ENCODE measurements around the gene MICALL1.

MICALL1 gene

DNA sequence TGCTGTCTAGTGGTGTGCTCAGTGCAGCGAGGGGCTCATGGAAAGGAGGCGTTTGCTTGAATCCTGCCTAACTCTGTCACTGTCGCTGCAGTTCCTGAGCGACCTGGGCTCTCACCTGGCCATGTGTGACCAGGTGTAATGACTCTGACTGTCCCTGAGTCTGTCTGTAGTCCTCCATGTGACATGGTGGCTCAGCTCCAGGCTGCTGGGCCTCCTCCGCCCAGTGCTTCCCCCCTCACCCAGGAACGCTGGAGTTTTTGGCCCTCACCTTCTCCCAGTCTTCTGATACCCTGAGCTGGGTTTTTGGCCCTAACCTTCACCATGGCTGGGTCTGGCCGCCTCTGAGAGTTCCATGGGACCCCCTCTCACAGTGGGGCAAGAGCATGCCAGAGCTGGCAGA is 20.3 kb downstream of the MICALL1 start:
- Histone ChIP-seq H3K4me1 (ENCODE audit: control insufficient read depth, insufficient read depth, low read length) (no peaks in the 10 kb centered on the region), H3K27me3 (ENCODE audit: control insufficient read depth, insufficient read depth, low read length) (no peaks in the 10 kb centered on the region), H3K27ac (ENCODE audit: low read depth, low read length) (peak overlapping the region; percentile 24)

DNA sequence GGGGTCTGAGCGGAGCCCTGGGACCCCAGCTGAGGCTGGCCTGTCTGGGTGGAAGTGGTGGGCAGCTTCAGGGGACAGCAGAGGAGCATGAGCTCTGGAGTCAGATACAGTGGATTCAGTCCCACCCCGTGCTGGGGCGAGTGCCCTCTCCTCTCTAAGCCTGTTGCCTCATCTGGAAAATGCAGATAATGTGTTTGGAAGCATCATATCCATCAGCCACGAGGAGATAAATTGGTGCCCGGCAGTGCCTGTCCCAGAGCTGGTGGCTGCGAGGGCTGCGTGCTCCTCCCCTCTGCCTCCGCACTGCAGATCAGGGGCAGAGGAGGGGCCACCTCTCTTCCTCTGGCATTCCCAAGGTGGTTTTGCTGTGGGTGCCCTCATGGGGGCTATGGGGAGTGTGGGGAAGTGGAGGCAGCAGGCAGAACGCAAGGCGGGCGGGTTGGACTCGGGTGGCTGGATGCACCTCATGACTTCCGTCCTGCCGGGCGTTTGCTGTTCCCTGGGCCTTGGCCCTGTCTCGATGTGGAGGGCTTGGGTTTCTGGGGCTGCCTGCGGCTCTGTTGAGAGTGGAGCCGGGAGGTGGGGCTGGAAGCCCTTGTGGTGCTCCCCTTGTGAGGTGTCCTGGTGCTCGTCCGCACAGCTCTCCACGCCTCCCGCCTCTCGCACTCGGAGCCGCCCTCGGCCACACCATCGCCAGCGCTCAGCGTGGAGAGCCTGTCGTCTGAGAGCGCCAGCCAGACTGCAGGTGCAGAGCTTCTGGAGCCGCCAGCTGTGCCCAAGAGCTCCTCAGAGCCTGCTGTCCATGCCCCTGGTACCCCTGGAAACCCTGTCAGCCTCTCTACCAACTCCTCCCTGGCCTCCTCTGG is 20.9 kb downstream of the MICALL1 start:
- Histone ChIP-seq H3K9ac (ENCODE audit: low read length) (no peak overlapping the region), H3K27me3 (ENCODE audit: control insufficient read depth, insufficient read depth, low read length) (no peaks in the 10 kb centered on the region), H3K36me3 (ENCODE audit: control insufficient read depth, insufficient read depth, low read length) (peaks cover 53% of the 10 kb centered on the region), H3K4me1 (ENCODE audit: control insufficient read depth, insufficient read depth, low read length) (no peaks in the 10 kb centered on the region), H3K27ac (ENCODE audit: low read depth, low read length) (peak overlapping the region; percentile 24), H3K4me3 (ENCODE audit: low read length) (no peak overlapping the region)

More for the DNA sequence above, 20.3 kb downstream of the MICALL1 start:
- no peak overlapping the region for H3K9ac ChIP-seq (ENCODE audit: low read length)
- peaks cover 47% of the 10 kb centered on the region for H3K36me3 ChIP-seq (ENCODE audit: control insufficient read depth, insufficient read depth, low read length)
- no peak overlapping the region for H3K4me3 ChIP-seq (ENCODE audit: low read length)

DNA sequence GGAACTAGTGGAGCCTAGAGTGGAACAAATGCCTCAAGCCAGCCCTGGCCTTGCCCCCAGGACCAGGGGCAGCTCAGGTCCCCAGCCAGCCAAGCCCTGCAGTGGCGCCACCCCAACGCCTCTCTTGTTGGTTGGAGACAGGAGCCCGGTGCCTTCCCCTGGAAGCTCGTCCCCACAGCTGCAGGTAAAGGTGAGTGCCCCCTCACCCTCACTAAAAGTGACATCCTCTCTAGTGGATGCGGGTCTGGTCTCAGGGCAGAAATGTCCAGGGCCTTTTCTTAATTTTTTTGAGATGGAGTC is 21.5 kb downstream of the MICALL1 start:
- H3K27ac ChIP-seq (ENCODE audit: low read depth, low read length), result no peak overlapping the region
- no peaks in the 10 kb centered on the region for H3K27me3 ChIP-seq (ENCODE audit: control insufficient read depth, insufficient read depth, low read length)
- H3K4me3 ChIP-seq (ENCODE audit: low read length), result no peak overlapping the region
- H3K9ac ChIP-seq (ENCODE audit: low read length), result no peak overlapping the region
- H3K36me3 ChIP-seq (ENCODE audit: control insufficient read depth, insufficient read depth, low read length), result peaks cover 58% of the 10 kb centered on the region
- no peaks in the 10 kb centered on the region for H3K4me1 ChIP-seq (ENCODE audit: control insufficient read depth, insufficient read depth, low read length)

DNA sequence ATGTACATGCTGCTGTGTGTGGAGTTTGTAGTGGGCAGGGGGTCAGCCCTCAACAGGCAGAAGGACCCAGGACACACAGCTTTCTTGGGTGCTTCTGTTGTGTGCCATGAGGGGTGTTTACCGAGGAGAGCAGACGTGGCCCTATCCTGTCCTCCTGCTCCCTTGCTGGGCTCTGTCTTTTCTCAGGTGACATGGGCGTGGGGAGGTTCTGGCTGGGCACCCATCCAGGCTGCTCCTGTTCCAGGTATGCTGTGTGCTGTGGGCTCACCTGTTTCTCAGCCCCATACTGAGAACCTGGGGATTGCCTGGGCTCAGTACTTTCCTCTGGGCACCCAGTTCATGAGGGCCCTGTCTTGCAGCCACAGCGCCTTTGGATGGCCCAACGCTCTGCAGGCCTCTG is 23.3 kb downstream of the MICALL1 start:
- Histone ChIP-seq H3K27ac (ENCODE audit: low read depth, low read length) (peak overlapping the region; percentile 34), H3K4me1 (ENCODE audit: control insufficient read depth, insufficient read depth, low read length) (peaks cover 9% of the 10 kb centered on the region), H3K4me3 (ENCODE audit: low read length) (no peak overlapping the region), H3K36me3 (ENCODE audit: control insufficient read depth, insufficient read depth, low read length) (peaks cover 61% of the 10 kb centered on the region), H3K27me3 (ENCODE audit: control insufficient read depth, insufficient read depth, low read length) (no peaks in the 10 kb centered on the region), H3K9ac (ENCODE audit: low read length) (no peak overlapping the region)

DNA sequence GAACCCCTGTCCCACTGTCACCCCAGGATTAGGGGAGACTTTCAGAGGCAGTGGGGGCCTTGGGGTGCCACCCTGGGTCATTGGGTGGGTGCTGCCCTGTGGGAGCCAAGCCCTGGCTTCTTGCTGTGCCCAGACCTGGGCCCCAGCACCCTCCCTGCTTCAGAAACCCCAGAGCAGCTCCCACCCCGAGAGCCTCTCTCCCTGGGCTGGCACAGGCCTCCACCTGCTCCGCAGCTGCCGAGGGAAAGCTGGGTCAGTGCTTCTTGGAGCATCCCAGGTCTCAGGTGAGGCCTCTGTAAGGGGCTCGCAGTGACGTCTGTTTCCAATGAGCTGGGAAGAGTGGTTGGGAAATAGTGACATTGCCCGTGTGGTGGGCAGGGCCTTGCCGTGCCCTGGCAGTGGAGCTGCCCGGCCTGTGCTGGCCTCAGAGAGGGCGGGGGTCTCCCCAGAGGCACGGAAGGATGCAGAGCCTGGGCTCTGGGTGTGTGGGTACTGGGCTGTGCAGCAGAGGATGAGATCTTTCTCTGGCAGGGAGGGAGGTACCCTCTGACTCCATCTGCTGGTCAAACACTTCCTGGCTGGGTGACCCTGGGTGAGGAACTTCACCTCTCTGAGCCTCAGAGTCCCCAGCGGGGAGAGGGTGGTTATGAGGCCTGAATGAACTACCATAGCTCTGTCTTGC is 24.3 kb downstream of the MICALL1 start:
- H3K9ac ChIP-seq (ENCODE audit: low read length), result no peak overlapping the region
- H3K4me3 ChIP-seq (ENCODE audit: low read length), result no peak overlapping the region
- peak overlapping the region; percentile 34 for H3K27ac ChIP-seq (ENCODE audit: low read depth, low read length)
- peaks cover 9% of the 10 kb centered on the region for H3K4me1 ChIP-seq (ENCODE audit: control insufficient read depth, insufficient read depth, low read length)
- no peaks in the 10 kb centered on the region for H3K27me3 ChIP-seq (ENCODE audit: control insufficient read depth, insufficient read depth, low read length)
- H3K36me3 ChIP-seq (ENCODE audit: control insufficient read depth, insufficient read depth, low read length), result peaks cover 51% of the 10 kb centered on the region

DNA sequence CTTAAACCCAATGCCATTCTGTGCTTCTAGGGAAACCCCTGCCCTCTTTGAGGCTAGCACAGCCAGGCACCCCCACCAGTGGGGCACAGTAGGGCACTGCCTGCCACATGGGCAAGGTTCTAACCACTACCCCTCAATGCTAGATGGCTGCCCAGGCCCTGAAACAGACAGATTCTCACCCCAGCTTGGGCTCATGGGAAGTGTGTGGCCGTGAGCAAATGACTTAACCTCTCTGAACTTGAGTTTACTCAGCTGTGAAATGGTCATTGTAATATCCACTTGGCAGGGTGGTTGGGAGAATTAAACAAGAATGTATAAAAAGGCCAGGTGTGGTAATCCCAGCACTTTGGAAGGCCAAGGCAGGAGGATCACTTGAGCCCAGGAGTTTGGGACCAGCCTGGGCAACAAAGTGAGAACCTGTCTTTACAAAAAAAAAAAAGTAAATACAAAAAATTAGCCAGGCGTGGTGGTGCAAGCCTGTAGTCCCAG is 24.9 kb downstream of the MICALL1 start:
- Histone ChIP-seq H3K27ac (ENCODE audit: low read depth, low read length) (peak overlapping the region; percentile 11), H3K27me3 (ENCODE audit: control insufficient read depth, insufficient read depth, low read length) (no peaks in the 10 kb centered on the region), H3K4me3 (ENCODE audit: low read length) (no peak overlapping the region), H3K4me1 (ENCODE audit: control insufficient read depth, insufficient read depth, low read length) (peaks cover 9% of the 10 kb centered on the region), H3K9ac (ENCODE audit: low read length) (no peak overlapping the region), H3K36me3 (ENCODE audit: control insufficient read depth, insufficient read depth, low read length) (peaks cover 46% of the 10 kb centered on the region)

DNA sequence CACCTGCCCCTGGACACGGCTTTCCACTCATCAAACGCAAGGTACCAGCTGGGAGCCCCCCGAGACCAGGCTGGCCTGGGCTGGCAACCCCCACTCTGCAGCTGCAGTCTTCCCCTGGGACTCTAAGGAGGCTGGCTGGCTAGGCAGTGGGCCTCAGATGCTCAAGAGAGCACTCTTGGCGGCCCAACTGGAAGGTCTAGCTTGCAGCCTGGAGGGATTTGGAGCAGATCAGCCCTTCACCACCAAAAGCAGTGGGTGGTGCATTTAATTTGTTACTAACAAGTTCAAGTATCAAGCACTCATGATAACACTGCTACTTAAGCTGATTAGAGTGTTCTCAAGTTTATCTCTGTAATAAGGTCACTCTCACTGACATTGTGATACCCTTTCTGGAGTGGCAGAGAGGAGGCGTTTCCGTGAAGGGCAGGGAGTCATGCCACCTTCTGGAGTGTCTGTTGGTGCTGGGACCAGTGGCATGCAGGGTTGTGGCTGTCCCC is 25.8 kb downstream of the MICALL1 start:
- Histone ChIP-seq H3K9ac (ENCODE audit: low read length) (no peak overlapping the region), H3K27me3 (ENCODE audit: control insufficient read depth, insufficient read depth, low read length) (no peaks in the 10 kb centered on the region), H3K36me3 (ENCODE audit: control insufficient read depth, insufficient read depth, low read length) (peaks cover 38% of the 10 kb centered on the region), H3K4me3 (ENCODE audit: low read length) (no peak overlapping the region), H3K4me1 (ENCODE audit: control insufficient read depth, insufficient read depth, low read length) (peaks cover 9% of the 10 kb centered on the region), H3K27ac (ENCODE audit: low read depth, low read length) (peak overlapping the region; percentile 84)

DNA sequence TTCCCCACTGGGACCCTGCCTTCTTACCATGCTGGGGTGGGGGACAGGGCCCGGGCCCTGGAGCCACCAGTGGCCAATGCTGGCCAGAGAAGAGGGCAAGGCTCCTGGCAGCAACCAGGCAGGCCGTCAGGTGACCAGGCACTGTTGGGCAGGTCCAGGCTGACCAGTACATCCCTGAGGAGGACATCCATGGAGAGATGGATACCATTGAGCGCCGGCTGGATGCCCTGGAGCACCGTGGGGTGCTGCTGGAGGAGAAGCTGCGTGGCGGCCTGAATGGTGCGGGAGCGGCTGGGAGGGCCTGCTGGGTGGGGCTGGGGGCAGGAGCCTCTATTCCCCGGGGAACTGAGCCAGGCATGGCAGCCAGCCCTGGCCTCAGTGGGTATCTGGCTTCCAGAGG is 26.3 kb downstream of the MICALL1 start:
- Histone ChIP-seq H3K4me1 (ENCODE audit: control insufficient read depth, insufficient read depth, low read length) (peaks cover 9% of the 10 kb centered on the region), H3K27me3 (ENCODE audit: control insufficient read depth, insufficient read depth, low read length) (no peaks in the 10 kb centered on the region), H3K36me3 (ENCODE audit: control insufficient read depth, insufficient read depth, low read length) (peaks cover 39% of the 10 kb centered on the region), H3K27ac (ENCODE audit: low read depth, low read length) (peak overlapping the region; percentile 84), H3K4me3 (ENCODE audit: low read length) (no peak overlapping the region), H3K9ac (ENCODE audit: low read length) (no peak overlapping the region)

DNA sequence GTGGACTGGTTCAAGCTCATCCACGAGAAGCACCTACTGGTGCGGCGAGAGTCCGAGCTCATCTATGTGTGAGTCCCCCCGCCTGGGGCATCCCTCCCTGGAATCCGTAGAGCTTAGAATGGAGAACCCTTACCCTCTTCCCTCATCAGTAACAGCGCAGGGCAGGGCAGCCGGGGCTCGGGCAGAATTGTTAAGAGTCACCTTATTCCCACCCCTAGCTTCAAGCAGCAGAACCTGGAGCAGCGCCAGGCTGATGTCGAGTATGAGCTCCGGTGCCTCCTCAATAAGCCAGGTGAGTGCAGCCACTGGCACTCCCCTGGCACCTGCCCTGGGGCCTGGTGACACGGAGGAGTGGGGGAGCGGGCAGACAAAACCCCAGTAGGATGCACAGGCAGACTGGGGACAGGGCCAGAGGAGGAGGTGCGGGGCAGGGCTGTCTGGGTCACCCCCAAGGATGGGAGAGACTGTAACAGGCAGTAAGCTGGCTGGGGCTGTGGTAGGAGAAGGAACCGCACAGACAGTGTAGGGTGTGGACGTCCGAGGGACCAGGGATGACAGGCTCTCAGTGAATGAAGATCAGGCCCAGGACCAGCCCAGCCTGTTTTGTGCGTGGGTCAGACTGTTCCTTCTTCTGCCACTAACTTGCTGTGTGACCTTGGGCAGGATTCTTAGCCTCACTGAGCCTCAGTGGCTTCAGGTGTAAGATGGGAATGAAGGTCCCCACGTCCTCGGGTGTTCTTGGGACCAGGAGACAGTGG is 26.9 kb downstream of the MICALL1 start:
- Histone ChIP-seq H3K9ac (ENCODE audit: low read length) (peak overlapping the region; percentile 34), H3K36me3 (ENCODE audit: control insufficient read depth, insufficient read depth, low read length) (peaks cover 41% of the 10 kb centered on the region), H3K4me3 (ENCODE audit: low read length) (no peak overlapping the region), H3K27ac (ENCODE audit: low read depth, low read length) (peak overlapping the region; percentile 84), H3K27me3 (ENCODE audit: control insufficient read depth, insufficient read depth, low read length) (no peaks in the 10 kb centered on the region), H3K4me1 (ENCODE audit: control insufficient read depth, insufficient read depth, low read length) (peaks cover 9% of the 10 kb centered on the region)

DNA sequence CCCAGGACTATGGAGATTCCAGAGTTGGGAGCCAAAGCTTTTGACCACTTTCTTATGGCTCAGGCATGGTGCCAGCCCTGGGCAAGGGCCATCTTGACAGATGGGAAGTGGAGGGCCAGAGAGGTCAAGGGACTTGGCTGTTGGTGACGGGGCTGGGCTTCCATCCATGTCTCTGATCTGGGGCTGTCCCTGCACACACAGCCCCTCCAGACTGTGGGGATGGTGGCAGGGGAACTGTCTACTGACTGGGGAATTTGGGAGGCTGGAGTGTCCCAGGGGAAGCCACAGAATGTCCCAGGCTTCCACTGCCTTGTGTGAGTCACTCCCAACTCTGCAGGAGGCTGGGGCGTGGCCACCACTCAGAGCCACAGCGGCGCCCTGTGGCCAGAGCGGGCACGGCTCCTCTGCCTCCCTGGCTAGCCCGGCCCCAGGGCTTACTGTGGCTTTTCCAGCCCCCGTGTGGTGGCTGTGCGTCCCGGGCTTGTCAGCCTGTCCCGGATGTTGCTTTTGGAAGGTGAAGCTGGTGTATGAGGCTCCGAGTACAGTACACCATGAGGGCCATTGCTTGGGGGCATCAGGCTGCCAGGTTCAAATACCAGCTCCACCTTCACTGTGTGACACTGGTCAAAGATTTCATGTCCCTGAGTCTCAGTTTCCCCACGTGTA is 27.7 kb downstream of the MICALL1 start:
- peak overlapping the region; percentile 84 for H3K27ac ChIP-seq (ENCODE audit: low read depth, low read length)

DNA sequence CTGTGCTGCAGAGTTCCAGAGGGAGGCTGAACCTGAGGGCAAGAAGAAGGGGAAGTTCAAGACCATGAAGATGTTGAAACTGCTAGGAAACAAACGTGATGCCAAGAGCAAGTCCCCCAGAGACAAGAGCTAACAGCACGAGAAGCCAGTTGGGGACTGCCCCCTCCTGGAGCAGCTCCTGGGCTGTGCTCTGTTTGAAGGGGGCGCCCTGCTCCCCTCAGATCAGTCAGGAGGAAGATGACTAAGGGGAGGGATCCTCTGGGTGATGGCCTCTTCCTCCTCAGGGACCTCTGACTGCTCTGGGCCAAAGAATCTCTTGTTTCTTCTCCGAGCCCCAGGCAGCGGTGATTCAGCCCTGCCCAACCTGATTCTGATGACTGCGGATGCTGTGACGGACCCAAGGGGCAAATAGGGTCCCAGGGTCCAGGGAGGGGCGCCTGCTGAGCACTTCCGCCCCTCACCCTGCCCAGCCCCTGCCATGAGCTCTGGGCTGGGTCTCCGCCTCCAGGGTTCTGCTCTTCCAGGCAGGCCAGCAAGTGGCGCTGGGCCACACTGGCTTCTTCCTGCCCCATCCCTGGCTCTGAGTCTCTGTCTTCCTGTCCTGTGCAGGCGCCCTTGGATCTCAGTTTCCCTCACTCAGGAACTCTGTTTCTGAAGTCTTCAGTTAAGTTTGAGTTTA is 34.7 kb downstream of the MICALL1 start:
- no peaks in the 10 kb centered on the region for H3K27me3 ChIP-seq (ENCODE audit: control insufficient read depth, insufficient read depth, low read length)
- no peak overlapping the region for H3K27ac ChIP-seq (ENCODE audit: low read depth, low read length)
- peaks cover 27% of the 10 kb centered on the region for H3K36me3 ChIP-seq (ENCODE audit: control insufficient read depth, insufficient read depth, low read length)
- no peaks in the 10 kb centered on the region for H3K4me1 ChIP-seq (ENCODE audit: control insufficient read depth, insufficient read depth, low read length)
- H3K9ac ChIP-seq (ENCODE audit: low read length), result no peak overlapping the region
- H3K4me3 ChIP-seq (ENCODE audit: low read length), result no peak overlapping the region

More for the DNA sequence above, 27.7 kb downstream of the MICALL1 start:
- no peaks in the 10 kb centered on the region for H3K27me3 ChIP-seq (ENCODE audit: control insufficient read depth, insufficient read depth, low read length)
- H3K4me1 ChIP-seq (ENCODE audit: control insufficient read depth, insufficient read depth, low read length), result peaks cover 9% of the 10 kb centered on the region
- peak overlapping the region; percentile 34 for H3K9ac ChIP-seq (ENCODE audit: low read length)
- H3K4me3 ChIP-seq (ENCODE audit: low read length), result no peak overlapping the region
- H3K36me3 ChIP-seq (ENCODE audit: control insufficient read depth, insufficient read depth, low read length), result peaks cover 37% of the 10 kb centered on the region
